ENCODE results near the gene CEP76.

DNA sequence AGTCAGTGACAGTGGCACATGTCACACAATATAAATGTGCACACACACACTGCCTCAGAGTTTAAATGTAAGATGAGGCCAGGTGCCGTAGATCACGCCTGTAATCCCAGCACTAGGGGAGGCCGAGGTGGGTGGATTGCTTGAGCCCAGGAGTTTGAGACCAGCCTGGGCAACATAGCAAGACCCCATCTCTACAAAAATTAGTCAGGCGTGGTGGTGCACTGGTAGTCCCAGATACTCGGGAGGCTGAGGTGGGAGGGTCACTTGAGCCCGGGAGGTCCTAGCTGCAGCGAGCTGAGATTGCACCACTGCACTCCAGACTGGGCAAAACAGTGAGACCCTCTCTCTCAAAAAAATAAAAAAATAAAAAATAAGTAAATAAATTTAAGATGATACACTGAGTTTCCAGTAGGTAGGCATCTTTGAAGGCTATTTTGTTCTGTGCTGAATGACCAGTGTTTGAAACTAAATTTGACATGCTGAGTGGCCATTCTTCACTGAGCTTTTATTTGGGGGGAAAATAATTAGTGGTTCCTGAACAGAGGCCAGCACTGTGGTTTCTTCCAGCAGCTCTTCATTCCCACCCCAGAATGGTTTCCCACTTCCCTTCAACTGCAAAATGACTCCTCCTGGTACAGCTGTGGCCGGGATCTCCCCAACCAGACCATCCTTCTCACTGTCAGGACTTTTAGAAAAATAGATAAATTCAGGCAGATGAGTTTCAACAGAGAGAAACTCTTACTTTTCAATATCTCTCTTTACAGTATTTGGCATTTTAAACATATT, 45.2 kb upstream of the CEP76 start:
- TF ChIP-seq, protein P1, sequence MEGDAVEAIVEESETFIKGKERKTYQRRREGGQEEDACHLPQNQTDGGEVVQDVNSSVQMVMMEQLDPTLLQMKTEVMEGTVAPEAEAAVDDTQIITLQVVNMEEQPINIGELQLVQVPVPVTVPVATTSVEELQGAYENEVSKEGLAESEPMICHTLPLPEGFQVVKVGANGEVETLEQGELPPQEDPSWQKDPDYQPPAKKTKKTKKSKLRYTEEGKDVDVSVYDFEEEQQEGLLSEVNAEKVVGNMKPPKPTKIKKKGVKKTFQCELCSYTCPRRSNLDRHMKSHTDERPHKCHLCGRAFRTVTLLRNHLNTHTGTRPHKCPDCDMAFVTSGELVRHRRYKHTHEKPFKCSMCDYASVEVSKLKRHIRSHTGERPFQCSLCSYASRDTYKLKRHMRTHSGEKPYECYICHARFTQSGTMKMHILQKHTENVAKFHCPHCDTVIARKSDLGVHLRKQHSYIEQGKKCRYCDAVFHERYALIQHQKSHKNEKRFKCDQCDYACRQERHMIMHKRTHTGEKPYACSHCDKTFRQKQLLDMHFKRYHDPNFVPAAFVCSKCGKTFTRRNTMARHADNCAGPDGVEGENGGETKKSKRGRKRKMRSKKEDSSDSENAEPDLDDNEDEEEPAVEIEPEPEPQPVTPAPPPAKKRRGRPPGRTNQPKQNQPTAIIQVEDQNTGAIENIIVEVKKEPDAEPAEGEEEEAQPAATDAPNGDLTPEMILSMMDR (IDR thresholded peaks at IDR 0.05): no peak
- TF ChIP-seq SIN3A (IDR thresholded peaks at IDR 0.05; ENCODE audit: borderline replicate concordance, insufficient read depth, low read depth, low read length) (no peak), POLR2AphosphoS5 (IDR thresholded peaks at IDR 0.05; ENCODE audit: low read depth, low read length) (no peak)
- TF ChIP-seq, protein P2, sequence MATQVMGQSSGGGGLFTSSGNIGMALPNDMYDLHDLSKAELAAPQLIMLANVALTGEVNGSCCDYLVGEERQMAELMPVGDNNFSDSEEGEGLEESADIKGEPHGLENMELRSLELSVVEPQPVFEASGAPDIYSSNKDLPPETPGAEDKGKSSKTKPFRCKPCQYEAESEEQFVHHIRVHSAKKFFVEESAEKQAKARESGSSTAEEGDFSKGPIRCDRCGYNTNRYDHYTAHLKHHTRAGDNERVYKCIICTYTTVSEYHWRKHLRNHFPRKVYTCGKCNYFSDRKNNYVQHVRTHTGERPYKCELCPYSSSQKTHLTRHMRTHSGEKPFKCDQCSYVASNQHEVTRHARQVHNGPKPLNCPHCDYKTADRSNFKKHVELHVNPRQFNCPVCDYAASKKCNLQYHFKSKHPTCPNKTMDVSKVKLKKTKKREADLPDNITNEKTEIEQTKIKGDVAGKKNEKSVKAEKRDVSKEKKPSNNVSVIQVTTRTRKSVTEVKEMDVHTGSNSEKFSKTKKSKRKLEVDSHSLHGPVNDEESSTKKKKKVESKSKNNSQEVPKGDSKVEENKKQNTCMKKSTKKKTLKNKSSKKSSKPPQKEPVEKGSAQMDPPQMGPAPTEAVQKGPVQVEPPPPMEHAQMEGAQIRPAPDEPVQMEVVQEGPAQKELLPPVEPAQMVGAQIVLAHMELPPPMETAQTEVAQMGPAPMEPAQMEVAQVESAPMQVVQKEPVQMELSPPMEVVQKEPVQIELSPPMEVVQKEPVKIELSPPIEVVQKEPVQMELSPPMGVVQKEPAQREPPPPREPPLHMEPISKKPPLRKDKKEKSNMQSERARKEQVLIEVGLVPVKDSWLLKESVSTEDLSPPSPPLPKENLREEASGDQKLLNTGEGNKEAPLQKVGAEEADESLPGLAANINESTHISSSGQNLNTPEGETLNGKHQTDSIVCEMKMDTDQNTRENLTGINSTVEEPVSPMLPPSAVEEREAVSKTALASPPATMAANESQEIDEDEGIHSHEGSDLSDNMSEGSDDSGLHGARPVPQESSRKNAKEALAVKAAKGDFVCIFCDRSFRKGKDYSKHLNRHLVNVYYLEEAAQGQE (IDR thresholded peaks at IDR 0.05; ENCODE audit: insufficient read depth in 1 of 2, low read depth in 2 of 2, low read length in 1 of 2): no peak
